ENCODE data around the gene ZNF254.
"Not testable (repeated sequence)": the region's sequence is repeated elsewhere in the genome, so short reads cannot be mapped to it uniquely, and the experiment has no call there.

The ZNF254 gene

GRCh38 chr19:24073807-24074206 is 13.2 kb upstream of the ZNF254 start:
- no peak for DNase-seq

GRCh38 chr19:24074720-24075454 is 12.1 kb upstream of the ZNF254 start:
- DNase-seq = no peak

DNA sequence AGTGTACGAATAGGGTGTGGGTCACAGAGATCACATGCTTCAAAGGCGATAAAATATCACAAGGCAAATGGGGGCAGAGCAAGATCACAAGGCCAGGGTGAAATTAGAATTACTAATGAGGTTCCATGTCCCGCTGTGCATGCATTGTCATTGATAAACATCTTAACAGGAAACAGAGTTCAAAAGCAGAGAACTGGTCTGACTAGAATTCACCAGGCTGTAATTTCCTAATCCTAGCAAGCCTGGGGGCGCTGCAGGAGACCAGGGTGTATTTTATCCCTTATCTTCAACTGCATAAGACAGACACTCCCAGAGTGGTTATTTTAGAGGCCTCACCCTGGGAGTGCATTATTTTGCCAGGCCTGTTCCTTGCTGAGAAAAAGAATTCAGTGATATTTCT is 11.5 kb upstream of the ZNF254 start:
- DNase-seq = not testable (repeated sequence)

DNA sequence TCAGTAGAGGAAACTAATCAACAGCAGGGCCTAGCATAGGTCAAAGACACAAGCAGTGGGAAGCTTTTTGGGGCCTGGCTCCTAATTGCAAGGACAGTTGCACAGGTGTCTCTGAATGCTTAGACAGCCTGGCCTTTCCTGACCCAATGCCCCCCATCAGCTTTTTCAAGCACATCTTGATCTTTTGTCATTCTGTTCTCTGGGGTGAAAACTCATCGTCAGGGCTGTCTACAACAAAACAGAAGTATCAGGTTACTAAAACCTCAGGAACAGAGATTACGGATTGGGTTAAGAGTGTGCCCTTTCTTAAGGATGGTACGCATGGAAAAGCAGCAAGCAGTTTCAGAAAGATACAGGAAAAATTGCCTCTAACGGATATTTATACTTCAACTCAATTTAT is 8.3 kb upstream of the ZNF254 start:
- DNase-seq = no peak

- DNase-seq = peak; percentile 83
Measured at GRCh38 chr19:24081056-24081455, 5.9 kb upstream of the ZNF254 start.

DNA sequence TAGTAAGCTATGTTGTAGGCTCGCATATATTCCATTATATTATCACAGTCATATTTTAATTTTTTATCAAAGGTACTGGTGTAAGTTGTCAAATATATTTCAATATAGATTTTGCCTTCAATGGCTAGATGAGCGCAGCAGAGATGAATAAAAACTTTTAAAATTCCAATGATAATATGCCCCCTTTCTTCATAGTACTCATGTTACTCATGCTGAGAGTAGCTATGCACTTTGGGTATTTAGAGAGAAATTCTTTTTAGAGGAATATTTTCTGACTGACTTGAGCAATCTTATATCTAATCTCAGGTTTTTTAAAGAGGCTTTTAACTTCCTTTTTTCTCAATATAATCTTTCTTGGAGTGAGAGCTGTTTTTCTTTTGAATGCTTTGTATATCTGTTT is 11.4 kb downstream of the ZNF254 start:
- DNase-seq = no peak

DNA sequence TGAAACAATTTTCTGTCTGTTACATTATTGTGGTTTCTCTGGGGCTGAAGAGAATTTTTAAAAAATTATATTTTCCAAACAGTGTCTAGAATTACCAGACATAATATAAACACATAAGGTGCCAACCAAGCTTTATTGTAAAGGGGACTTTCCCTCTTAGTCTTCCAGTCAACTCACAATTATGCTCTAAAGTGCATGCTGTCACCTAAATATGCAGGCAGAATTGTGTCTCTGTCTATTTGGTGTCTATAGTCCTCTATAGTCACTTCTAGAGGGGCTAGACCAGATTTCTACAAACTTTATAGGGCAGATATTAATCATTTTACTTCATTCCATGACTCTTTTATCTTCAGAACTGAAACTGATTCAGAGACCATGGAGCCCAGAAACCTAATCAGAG is 12.8 kb downstream of the ZNF254 start:
- DNase-seq = no peak

DNA sequence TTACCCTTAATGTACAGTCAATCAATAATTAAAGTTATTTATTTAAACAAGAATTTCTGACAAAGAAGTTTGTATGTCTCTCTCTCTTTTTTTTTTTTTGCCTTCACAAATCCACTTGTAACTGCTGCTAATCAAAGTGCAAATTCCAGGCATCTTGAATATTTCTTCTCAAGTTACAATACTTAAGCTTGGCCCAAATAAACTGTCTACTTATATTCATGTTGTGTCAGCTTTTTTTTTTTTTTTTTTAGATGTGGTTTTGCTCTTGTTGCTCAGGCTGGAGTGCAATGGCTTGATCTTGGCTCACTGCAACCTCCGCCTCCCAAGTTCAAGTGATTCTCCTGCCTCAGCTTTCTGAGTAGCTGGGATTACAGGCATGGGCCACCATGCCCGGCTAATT is 13.6 kb downstream of the ZNF254 start:
- DNase-seq = not testable (repeated sequence)

- no peak for DNase-seq
Measured at GRCh38 chr19:24101459-24102115, 14.6 kb downstream of the ZNF254 start.

- no peak for DNase-seq
Measured at GRCh38 chr19:24127601-24128000, 40.6 kb downstream of the ZNF254 start.

- peak; percentile 35 for DNase-seq
Measured at GRCh38 chr19:24140099-24140498, 53.1 kb downstream of the ZNF254 start.

- DNase-seq = no peak
Measured at GRCh38 chr19:24140591-24140990, 53.6 kb downstream of the ZNF254 start.

GRCh38 chr19:24141612-24142011 is 54.6 kb downstream of the ZNF254 start:
- DNase-seq = no peak

DNA sequence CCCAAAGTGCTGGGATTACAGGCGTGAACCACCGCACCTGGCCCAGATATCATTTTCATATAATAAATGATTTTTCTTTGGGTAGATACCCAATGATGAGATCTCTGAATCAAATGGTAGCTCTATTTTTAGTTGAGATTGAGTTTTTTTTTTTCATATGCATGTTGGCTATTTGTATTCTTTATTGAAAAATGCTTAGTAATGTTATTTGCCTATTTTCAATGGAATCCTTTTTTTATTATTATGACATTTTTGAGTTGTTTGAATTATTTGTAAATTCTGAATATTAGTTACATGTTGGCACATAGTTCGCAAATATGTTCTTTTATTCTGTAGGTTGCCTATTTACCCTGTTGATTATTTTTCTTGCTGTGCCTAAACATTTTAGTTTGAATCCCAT is 55.8 kb downstream of the ZNF254 start:
- no peak for DNase-seq

DNA sequence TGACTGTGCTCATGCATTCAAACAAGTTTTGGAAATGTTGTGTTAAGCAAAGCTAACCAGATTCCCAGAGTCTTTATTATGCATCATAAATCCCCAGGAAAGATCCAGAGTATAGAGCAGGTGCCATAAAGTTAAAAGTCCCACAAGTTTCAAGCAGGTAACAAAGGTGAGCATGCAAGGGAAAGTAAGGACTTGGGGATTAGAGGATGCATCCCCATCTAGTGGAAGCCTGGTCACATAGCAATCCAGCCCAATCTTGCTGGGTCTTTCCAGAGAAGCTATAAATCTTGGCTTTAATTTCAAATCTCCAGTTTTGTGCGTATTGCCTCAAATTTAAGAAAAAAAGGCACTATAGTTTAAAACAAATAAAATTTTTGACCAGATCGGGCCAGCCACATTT is 72.7 kb downstream of the ZNF254 start:
- no peak for DNase-seq

DNA sequence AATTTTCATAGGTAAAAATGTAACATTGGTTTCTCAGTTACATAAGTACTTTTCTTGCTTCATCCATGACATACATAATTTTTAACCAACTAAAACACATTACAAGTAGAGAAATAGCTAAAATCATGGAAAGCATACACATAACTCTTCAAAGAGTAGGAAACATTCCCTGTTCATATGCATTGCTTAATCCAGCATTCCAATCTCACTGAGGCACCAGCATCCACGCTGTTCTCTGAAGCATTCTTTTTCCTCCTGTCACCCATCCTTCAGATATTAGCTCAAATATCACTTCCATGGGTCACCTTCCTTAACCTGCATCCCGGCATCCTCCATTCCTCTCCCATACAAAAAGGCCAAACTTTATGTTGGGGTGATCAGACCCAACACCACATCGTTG is 79.1 kb downstream of the ZNF254 start:
- no peak for DNase-seq

DNA sequence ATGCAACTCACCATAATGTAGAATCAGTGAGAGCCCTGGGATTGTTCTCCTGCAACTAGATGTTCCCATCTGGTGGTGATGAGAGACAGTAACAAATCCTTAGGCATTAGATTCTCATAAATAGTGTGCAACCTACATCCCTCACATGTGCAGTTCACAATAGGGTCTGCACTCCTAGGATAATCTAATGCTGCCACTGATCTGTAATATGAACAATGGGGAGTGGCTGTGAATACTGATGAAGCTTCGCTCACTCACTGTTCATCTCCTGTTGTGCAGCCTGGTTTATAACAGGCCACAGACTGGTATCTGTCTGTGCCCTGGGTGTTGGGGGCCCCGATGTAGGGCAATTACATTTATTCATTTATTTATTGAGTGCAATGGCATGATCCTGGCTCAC is 86.9 kb downstream of the ZNF254 start:
- no peak for DNase-seq

- no peak for DNase-seq
Measured at GRCh38 chr19:24177686-24178085, 90.7 kb downstream of the ZNF254 start.

- DNase-seq = no peak
Measured at GRCh38 chr19:24178207-24178606, 91.2 kb downstream of the ZNF254 start.
